HepG2 (cell line): Measurements from ENCODE around the gene APBB2. TPM values are rescaled to one million over a fixed set of nuclear protein-coding genes. Genes with fewer than 3 reads are reported as not detected.
A peak's percentile ranks its signal among the peaks of the same experiment; 100 is the strongest.

Experiments used
- ELF1 ChIP-seq: sonication (generic); formaldehyde crosslinking; IDR thresholded peaks from 2 replicates; pipeline ENCODE4 v1.4.0; 2020; ENCODE audit warnings: missing genetic modification reagents
- FOXO1 ChIP-seq: sonication (generic); formaldehyde crosslinking; IDR thresholded peaks from 2 replicates; pipeline ENCODE4 v1.4.0; 2020; ENCODE audit warnings: missing genetic modification reagents
- GRHL1 ChIP-seq: sonication (generic); formaldehyde crosslinking; conservative IDR thresholded peaks from 2 replicates; pipeline ENCODE4 v1.8.0; 2022; ENCODE audit warnings: missing genetic modification reagents
- HNF1A ChIP-seq, 2 experiments: sonication (generic) in 1 of 2; formaldehyde crosslinking in 1 of 2; IDR thresholded peaks; 2 replicates each; pipeline versions ENCODE4 v1.4.0 to v1.6.1; 2016 to 2020; ENCODE audit warnings: borderline replicate concordance in 1 of 2, low read depth in 1 of 2, mild to moderate bottlenecking in 1 of 2, missing genetic modification reagents in 1 of 2
- KDM2A ChIP-seq: sonication (generic); formaldehyde crosslinking; IDR thresholded peaks from 2 replicates; pipeline ENCODE4 v1.4.0; 2020; ENCODE audit warnings: low read depth, missing genetic modification reagents, borderline replicate concordance
- KLF11 ChIP-seq: IDR thresholded peaks from 2 replicates; pipeline ENCODE4 v1.6.1; 2016; ENCODE audit warnings: missing compliant biosample characterization
- SAFB2 ChIP-seq: sonication (generic); formaldehyde crosslinking; IDR thresholded peaks from 2 replicates; pipeline ENCODE4 v1.5.1; 2020; ENCODE audit warnings: missing genetic modification reagents, low read depth, mild to moderate bottlenecking, borderline replicate concordance
- U2AF2 ChIP-seq: fragments of 200-400 bp; formaldehyde crosslinking; IDR thresholded peaks from 2 replicates; pipeline ENCODE4 v1.6.1; 2017; ENCODE audit warnings: low read depth, mild to moderate bottlenecking, low read length
- ZBTB34 ChIP-seq: sonication (generic); formaldehyde crosslinking; IDR thresholded peaks from 2 replicates; pipeline ENCODE4 v1.8.0; 2022; ENCODE audit warnings: mild to moderate bottlenecking, missing genetic modification reagents
- ZBTB40 ChIP-seq, 2 experiments: fragments of 450-650 bp in 1 of 2; sonication (generic) in 1 of 2; formaldehyde crosslinking in 1 of 2; IDR thresholded peaks; 2 replicates each; pipeline versions ENCODE4 v1.6.1 to v1.8.0; 2016 to 2022; ENCODE audit warnings: antibody characterized with exemption in 1 of 2, mild to moderate bottlenecking in 1 of 2, missing genetic modification reagents in 1 of 2
- ZNF326 ChIP-seq: sonication (generic); formaldehyde crosslinking; IDR thresholded peaks from 2 replicates; pipeline ENCODE4 v1.4.0; 2020; ENCODE audit warnings: missing genetic modification reagents, borderline replicate concordance
- polyA plus RNA-seq, 8 experiments: library from polyadenylated mRNA; depleted of rRNA in 3 of 8; stranded (reverse) in 7 of 8; unstranded in 1 of 8; fragments of >200 nt; fragmentation: Illumina TruSeq in 4 of 8; extraction: Trizol in 4 of 8; gene quantifications; 2 replicates each; pipeline versions ENCODE4 v1.2.1 to v1.2.3, GENCODE V29; 2011 to 2016; ENCODE audit warnings: low read depth in 4 of 8, missing spikeins in 1 of 8, mixed read lengths in 1 of 8; ENCODE audit not compliant: insufficient read depth in 1 of 8
- total RNA-seq, 5 experiments: library from RNA; depleted of rRNA; stranded (reverse); fragments of >200 nt; fragmentation: Illumina TruSeq; extraction: Trizol; gene quantifications; 2 replicates each; pipeline ENCODE4 v1.2.3, GENCODE V29; 2016; ENCODE audit warnings: low read depth in 1 of 5

Gene APBB2
- total and polyA plus RNA-seq, 2 of the 13 experiments (the other 11 are each of a cell fraction or from before 2014, with no cell fraction given), result 11.7 to 17.0 TPM

GRCh38 chr4:41132055-41132683 is 82.2 kb downstream of the APBB2 start (continued):
- no peak for TF ChIP-seq ZBTB40 (IDR thresholded peaks at IDR 0.05)
- no peak for TF ChIP-seq ZBTB40 (CRISPR knock-in tag; IDR thresholded peaks at IDR 0.05)
- TF ChIP-seq KLF11 (CRISPR knock-in tag), result 0 out of 2 replicates have a peak, but pooled peaks have one; percentile 20
- no peak for TF ChIP-seq U2AF2
- TF ChIP-seq ELF1 (CRISPR knock-in tag), result no peak
- no peak for TF ChIP-seq GRHL1 (CRISPR knock-in tag)
- TF ChIP-seq KDM2A (CRISPR knock-in tag), result no peak
- no peak for TF ChIP-seq SAFB2
- no peak for TF ChIP-seq ZNF326 (CRISPR knock-in tag)
- TF ChIP-seq ZBTB34, result no peak
- peak; percentile 60; the same call in 1 of the 2 replicates for TF ChIP-seq HNF1A (IDR thresholded peaks at IDR 0.05; ENCODE audit: low read depth)
- TF ChIP-seq HNF1A (CRISPR knock-in tag; IDR thresholded peaks at IDR 0.05; ENCODE audit: borderline replicate concordance), result peak; percentile 75; the same call in 1 of the 2 replicates
- TF ChIP-seq FOXO1, result peak; percentile 77
